ENCODE data around the gene MRPS35.
A peak's percentile ranks its signal among the peaks of the same experiment; 100 is the strongest.

MRPS35 gene

DNA sequence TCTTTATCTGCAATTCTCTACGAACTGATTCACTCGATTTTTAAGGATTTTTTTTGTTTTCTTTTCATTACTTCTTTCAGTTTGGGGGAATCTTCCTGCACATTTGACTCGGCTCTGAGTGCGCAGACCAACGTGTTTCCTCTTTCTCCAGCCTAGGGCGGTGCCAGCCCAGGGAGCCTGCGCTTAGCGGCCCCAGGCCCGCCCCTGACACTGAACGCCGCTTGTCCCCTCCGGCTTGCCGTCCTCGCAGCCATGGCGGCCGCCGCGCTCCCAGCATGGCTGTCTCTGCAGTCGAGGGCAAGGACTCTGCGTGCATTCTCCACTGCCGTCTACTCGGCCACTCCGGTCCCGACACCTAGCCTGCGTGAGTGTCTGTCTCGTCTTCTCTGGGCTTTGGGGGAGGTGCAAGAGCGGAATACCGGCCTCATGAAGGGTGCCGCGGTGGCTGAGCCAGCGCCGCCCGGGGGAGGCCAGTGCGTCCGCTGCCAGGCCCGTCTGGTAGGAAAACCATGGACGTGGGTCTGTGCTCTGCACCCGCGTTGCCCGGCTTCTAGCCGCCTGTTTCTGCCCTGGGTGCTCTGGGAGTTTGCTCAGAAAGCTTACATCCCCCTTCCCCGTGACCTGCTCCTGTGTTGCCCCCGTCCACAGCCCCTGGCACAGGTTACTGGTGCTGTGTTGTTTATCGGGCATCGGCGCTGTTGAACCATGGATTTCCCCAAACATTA is at the start of gene MRPS35:
Gene MRPS35 (plus strand): TSS at position 241 of the 725 bp plus-strand sequence. CDS start 12 bp downstream, at position 253.
- DNase-seq = peak; percentile 94

DNA sequence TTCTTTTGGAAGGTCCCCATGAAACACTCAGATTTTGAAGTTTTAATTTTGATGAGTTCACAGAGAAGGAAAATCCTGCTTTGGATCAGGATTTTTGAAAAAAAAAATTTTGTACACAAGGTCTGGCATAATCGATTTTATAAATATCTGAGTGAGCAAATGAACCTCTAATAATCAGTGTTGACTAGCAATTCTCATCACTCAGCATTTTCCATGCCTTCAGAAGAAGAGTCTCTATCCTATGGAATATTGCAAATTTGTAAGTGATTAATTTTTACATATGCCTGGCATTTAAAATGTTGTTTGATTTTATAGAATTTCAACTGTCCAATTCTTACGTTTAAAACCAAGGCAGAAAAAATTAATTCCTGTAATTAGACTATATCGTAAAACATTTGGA is 44.9 kb upstream of the MRPS35 start:
- DNase-seq = no peak

DNA sequence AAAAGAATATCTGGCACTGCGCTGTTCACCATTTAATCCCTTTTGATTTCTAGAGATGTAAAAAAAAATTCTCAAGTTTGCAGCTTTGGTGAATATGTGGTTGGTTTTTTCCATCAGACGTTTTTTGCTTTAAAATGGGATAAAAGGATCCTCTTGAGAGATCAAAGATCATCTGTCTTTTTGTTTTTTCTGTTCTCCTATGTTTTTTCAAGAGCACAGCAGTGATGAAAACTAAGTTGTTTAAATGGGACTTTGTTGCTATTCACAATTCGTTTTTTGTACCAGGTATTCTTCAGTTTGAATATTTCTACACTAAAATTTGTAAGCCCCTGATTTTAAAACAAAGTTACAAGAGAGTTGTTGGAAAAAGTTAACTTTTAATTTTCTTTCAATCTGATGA is 44.1 kb upstream of the MRPS35 start:
- no peak for DNase-seq

DNA sequence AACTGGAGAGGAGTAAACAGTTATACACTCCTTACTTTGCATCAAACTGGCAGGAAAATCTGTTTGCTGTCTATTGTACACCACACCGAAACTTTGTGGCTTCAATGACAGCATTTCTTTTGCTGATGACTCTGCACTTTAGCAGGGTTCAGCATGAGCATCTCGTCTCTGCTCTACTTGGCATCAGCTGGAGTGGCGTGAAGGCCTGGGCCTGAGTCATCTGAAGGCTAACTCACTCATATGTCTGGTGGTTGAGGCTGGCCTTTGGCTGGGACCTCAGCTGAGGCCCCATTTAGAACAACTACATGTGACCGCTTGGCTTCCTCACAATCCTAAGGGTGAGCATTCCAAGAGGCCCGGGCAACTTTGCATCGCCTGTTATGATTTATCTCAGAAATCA is 43.1 kb upstream of the MRPS35 start:
- DNase-seq = no peak

DNA sequence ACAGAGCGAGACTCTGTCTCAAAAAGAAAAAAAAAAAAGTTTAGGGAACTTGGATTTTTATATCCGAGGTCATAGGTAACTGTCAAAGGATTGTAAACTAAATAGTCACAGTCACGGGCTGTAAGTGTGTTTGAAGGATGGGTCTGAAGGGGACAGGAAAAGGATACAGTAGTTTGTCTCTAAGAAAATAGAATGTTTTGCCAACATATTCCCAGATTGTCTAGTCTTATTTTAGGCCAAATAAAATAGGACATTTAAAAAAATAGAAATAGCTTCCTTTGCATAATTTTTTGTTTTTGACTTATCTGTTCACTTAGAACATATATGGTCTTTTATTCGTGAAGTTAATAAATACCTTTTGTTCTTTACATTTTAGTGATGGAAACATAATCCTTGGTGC is 38.6 kb upstream of the MRPS35 start:
- no peak for DNase-seq

DNA sequence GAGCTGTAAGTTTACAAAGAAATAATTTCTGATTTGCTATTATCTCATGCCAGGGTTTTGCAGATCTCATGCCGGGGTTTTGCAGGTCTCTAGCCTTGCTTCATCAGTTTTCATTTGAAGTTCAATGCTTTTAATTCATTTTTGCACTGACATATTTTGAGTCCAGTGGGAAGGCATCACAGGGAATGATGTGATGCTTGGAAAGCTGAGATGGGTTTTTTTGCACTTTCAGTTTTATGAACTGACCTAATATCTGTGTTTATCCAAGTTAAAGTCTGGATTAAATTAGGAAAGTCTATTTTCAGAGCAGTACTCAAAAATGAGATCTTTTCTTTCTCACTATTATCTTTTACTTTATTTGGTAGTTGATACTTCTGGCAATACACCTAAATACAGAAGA is 38.0 kb upstream of the MRPS35 start:
- DNase-seq = no peak

DNA sequence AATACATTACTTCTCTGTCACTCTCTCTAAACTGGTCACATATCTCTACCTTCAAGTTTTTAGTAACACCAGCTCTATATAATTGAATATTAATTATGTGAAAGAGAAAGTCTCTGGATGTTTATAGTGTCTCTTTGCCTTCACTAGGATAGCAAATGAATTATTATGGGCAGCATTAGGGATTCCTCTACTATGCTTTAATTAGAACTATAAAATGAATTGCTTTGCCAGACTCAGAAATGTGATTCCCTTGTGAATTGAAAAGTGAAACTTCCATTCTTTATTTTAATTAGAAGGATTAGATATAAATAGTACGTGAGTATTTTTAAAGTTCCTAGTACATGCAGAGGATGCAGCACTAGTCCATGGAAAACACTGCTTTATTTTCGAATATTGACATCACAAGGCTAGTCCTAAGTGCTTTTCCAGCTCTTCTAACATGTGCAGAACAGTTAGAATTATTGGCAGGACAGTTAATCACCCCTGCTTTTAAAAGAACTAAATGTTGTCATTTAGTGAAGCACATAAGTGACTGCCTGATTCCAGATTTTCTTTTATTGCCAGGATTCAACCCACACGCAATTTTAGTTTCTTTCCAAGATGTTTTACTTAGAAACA is 37.4 kb upstream of the MRPS35 start:
- DNase-seq = no peak

DNA sequence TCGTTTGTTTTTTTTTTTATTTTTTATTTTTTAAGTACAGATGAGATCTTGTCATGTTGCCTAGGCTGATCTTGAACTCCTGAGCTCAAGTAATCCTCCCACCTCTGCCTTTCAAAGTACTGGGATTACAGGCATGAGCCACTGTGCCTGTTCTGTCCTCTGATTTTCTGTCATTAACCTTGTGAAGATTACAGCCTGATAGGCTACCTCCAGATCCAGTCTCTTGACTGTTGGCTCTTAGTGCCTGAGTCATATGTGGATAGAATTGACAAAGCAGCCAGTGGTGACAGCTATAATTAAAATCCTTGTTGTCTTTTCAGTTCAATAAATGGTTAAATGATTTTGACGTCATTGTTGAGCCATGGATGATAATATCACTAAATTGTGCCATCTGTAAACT is 35.6 kb upstream of the MRPS35 start:
- DNase-seq = no peak

DNA sequence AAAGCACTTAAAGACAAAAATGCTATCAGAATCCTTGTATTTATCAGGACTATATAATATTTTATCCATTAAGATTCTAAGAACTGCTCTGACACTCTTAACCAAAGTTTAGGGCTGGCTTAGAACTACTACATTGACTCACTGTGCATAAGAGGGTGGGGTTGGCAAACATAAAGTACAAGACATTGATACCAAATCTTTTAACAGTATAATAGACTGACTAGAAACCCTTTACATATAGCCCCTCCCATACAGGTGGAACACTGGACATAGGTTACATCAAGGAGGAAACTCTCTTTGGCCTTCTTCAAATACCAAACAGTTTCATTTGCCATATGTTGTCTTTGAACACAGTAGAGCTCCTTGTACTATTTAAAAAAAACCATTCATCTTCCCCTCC is 30.0 kb upstream of the MRPS35 start:
- DNase-seq = no peak

DNA sequence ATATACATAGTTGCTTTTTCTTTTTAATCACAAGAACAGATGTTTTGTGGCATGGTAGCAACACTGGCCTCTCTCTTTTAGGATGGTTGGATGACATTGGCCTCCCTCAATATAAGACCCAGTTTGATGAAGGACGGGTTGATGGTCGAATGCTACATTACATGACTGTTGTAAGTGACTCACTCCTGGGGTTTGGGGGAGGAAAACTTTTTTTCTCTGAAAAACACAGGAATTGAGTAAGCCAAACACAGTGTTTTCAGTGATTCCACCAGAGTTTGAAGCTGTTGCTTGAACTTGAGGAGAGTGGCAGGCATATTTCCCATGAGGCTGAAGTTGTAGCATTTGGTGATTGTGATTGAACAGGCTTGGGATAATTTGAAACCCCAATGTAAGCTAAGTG is 28.1 kb upstream of the MRPS35 start:
- no peak for DNase-seq

DNA sequence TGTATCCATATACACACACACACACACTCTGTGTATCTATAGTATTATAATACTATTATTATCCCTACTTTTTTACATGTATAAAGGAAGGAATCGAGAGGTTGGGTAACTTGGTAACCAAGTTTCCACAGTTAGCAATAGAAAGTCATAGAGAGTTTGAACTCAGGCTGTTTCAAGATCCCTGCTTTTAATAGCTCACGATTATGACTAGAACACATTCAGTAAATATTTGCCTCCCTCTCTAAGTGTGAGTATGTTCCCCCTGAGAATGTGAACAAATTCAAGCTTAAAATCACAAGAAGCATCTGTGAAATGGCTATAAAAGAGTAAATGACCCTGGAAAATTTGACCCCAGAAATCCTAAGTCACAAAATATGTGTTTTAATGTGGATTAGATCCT is 25.4 kb upstream of the MRPS35 start:
- DNase-seq = no peak

DNA sequence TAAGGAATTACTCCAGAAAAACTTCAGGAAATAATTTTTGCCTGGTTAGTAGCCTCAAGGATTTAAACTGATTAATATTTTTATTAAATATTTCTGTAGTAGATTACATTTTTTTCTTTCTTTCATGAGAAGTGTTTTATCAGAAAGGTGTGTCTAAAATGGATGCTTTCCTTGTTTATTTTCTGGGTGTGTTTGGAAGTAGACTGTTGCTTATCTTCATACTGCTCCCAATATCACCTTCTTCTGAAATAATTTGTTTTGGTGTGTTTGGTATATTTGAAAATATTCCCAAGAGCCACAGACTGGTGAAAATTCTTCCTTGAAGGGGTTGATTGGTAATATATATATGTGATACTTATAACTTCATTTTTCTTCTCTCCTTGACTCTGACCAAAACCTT is 24.5 kb upstream of the MRPS35 start:
- DNase-seq = no peak

DNA sequence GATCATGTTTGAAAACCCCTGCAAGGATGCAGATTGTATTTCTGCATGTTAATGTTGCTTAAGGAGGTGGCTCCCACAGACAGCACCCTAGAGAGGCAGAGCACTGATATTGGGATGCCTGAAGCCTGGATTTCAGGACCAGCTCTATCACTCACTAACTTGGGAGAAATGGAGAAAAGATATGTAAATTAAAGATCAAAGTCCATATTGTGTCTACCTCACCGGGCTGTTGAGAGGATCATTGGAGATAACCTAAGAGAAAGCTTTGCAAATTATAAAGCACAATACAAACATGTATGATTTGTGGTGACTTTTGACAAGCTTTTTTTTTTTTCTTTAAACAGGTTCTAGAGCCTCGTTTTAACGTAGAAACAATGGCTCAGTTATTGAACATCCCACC is 22.0 kb upstream of the MRPS35 start:
- DNase-seq = no peak

DNA sequence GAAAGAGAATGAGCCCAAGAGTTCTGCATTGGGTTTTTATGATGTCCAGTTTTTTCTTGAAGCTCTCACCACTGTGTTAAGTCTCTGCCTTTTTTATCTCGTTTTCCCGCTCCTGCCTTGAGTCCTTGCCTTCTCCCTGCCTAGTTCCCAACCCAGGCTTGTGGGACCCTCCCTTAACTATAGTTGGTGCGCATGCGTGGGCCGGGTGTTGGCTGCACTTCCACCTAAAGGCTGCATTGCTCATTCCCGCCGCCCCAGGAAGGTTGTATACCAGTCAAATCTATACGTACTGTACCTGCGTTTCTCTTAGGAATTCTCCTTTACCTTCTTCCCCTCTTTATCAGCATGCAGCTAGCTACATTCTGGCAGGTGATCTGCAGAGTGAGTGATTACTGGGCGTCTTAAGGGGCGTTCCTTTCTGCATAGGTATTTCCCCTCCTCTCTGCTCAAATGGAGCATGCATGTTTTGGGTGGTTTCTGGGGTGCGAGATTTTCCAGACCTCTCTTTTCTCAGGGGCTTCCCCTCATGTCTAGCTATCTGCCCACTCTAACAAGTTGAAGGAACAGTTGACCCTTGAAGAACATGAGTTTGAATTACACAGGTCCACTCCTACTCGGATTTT is 21.0 kb upstream of the MRPS35 start:
- DNase-seq = no peak

DNA sequence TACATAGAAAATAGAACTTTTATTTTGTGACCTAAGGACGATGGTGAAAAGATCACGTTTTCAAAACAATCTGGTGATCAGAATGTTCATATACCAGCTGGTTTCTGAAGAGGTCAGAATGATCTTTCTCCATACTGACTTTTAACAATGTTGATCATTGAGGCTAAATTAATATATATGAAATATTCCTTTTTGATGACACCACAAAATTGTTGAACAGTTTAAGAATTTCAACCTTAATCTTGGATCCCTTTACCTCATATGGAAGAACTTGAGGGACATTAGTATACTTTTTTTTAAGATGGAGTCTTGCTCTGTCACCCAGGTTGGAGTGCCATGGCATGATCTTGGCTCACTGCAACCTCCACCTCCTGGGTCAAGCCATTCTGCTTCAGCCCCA is 17.2 kb upstream of the MRPS35 start:
- DNase-seq = no peak

DNA sequence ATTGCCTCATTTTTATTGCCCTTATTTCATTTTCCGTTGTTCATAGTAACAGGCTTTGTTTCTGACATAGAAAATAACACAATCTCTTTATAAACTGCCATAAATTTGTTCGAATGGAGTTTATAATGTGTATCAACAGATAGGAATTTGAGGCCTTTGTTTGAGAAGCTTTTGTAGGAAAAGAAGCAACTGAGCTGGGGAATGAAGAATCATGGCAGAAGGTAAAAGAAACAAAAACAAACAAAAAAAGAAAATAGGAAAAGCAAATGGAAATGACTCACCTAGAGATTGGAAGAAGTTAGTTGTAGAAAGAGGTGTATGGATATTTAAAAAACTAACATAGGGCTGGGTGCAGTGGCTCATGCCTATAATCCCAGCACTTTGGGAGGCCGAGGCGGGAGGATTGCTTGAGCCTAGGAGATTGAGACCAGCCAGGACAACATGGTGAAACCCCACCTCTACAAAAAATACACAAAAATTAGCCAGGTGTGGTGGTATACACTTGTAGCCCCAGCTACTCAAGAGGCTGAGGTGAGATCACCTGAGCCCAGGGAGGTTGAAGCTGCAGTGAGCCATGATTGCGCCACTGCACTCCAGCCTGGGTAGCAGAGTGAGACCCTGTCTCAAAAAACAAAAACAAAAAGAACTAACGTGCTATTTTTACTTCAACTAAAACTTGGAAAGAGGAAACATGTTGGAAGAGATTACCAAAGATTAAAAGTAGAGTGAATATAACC is 14.9 kb upstream of the MRPS35 start:
- DNase-seq = no peak

DNA sequence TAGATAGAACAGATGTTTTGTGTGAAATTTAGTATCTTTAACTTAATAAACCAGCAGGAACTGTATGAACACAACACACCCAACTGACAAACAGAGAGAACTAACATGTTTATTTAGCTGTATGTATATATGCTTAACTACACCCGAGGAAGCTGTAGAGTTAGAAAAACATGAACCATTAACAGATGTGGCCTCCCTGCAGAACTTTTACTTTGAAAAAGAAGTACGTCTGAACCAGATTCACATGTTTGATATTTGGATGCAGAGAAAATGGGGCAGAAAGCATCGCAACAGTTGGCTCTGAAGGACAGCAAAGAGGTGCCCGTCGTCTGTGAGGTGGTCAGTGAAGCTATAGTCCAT is 14.4 kb upstream of the MRPS35 start, which contains the start of gene REP15:
Gene REP15 (plus strand): TSS at position 155 of the 360 bp plus-strand sequence. CDS start 116 bp downstream, at position 271.
- DNase-seq = no peak

DNA sequence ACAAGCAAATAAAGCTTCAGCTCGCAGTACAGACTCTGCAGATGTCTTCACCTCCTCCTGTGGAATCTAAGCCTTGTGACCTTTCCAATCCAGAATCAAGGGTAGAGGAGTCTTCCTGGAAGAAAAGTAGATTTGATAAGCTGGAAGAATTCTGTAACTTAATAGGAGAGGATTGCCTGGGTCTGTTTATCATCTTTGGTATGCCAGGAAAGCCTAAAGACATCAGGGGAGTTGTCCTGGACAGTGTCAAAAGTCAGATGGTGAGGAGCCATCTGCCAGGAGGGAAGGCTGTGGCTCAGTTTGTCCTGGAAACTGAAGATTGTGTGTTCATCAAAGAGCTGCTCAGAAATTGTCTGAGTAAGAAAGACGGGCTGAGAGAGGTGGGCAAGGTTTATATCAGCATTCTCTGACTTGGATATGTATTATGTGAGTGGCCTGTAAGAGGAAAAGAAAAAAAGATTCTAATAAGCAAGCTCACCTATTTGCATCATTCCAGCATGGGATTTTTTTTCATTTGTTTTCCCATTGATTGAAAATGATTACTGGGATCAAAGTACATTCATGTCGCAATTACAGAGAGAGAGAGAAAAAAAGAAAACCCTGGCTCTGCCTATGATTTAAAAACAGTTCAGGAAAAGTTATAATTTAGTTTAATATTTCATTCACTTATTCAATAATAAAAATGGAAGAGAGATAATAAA is 13.6 kb upstream of the MRPS35 start:
- DNase-seq = no peak

DNA sequence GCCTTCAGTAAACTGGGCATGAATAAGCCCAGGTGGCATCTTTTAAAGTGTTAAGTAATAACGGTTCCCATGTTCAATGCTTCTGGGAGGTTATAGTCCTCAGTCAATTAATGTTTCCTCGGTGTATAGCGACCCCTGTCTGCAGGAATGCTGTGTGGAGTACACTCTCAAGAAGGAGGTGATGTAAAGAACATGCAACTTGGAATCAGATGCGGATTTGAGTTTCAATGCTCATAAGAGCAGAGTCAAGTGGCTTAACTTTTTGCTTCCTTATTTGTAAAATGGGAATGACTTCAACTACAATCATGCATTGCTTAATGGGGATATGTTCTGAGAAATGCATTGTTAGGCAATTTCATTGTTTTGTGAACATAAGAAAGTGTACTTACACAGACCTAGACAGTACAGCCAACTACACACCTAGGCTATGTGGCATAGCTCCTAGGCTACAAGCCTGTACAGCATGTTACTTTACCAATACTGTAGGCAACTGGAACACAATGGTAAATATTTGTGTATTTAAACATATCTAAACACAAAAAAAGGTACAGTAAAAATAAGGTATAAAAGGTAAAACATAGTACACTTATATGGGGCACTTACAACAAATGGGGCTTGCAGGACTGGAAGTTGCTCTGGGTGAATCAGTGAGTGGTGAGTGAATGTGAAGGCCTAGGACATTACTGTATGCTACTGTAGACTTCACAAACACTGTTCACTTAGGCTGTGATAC is 6.7 kb upstream of the MRPS35 start:
- DNase-seq = peak; percentile 59

DNA sequence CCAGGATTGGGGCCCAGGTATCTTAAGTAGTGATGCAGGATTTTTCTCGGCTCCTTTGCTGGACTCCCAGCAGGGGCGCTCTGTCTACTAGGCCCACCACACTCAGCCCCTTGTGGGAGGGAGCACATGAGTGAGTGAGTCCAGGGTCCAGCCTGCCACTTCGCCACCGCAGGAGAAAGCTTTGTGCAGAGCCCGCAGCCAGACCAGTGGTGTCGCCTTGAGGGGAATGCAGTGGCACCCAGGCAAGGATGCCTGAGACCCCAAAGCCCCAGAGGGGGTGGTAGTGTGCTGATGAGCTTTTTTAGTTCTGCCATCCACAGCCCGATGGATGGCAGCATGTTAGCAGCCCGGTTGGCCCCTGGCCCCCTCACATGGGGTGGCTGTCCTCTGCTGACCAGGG is 5.4 kb upstream of the MRPS35 start:
- DNase-seq = no peak

DNA sequence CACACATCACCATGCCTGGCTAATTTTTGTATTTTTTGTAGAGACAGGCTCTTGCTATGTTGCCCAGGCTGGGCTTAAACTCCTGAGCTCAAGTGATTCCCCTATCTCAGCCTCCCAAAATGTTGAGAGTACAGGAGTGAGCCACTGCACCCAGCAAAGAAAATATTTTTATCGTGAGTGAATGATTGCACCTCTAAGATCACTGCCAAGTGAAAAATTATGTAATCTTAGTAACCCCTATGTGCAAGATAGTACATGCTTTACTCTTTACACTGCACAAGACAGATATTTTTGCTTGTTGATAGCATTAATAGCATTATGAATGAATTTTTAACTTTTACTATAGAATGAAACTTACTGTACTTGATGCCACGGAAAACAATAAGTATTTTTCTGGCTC is 3.4 kb upstream of the MRPS35 start:
- no peak for DNase-seq

DNA sequence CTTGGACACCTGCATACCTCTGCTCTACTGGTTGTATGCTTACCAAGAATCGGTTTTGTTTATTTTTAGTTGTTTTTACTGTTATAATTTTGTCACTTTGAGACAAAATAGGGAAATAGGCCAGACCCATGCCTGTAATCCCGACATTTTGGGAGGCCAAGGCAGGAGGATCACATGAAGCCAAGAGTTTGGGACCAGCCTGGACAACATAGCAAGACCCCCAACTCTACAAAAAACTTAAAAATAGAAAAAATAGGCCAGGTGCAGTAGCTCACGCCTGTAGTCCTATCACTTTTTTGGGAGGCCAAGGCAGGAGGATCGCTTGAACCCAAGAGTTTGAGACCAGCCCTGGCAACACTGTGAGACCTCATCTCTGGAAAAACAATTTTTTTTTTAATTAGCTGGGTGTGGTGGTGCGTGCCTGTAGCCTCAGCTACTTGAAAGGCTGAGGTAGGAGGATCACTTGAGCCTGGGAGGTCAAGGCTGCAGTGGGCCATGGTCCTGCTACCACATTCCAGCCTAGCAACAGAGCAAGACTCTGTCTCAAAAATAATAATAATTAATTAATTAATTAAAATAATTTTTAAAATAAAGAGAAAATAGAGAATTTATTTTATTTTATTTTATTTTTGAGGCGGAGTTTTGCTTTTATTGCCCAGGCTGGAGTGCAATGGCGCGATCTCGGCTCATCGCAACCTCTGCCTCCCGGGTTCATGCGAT is 1.3 kb upstream of the MRPS35 start:
- DNase-seq = no peak
